Mucosa of stomach (tissue), 1 donor: ENCODE results near the gene CROCC2.
A peak's percentile ranks its signal among the peaks of the same experiment; 100 is the strongest.

Experiments used
- H3K27me3 ChIP-seq: one replicate; pipeline ENCODE4 v1.7.0; 2013; ENCODE audit warnings: mild to moderate bottlenecking, low read length; ENCODE audit not compliant: control insufficient read depth, insufficient read depth
- H3K36me3 ChIP-seq: one replicate; pipeline ENCODE4 v1.7.0; 2013; ENCODE audit warnings: low read length; ENCODE audit not compliant: control insufficient read depth, insufficient read depth
- H3K4me1 ChIP-seq: one replicate; pipeline ENCODE4 v1.7.0; 2013; ENCODE audit warnings: mild to moderate bottlenecking, low read length; ENCODE audit not compliant: control insufficient read depth, insufficient read depth
- H3K4me3 ChIP-seq: one replicate; pipeline ENCODE4 v1.7.0; 2013; ENCODE audit warnings: low read length
- H3K9ac ChIP-seq: one replicate; pipeline ENCODE4 v1.7.0; 2013; ENCODE audit warnings: mild to moderate bottlenecking, low read length, moderate library complexity
- H3K9me3 ChIP-seq: one replicate; pipeline ENCODE4 v1.7.0; 2013; ENCODE audit warnings: mild to moderate bottlenecking, low read length, moderate library complexity; ENCODE audit not compliant: control insufficient read depth
- donor health status: Pancreatic carcinoma.

Gene CROCC2

GRCh38 chr2:240996161-240996833 lies 90.2 kb downstream of the CROCC2 start:
- H3K36me3 ChIP-seq = no peaks in the 10 kb centered on the region
- H3K27me3 ChIP-seq = peaks cover 19% of the 10 kb centered on the region
- no peaks in the 10 kb centered on the region for H3K9me3 ChIP-seq
- H3K9ac ChIP-seq = no peak overlapping the region
- H3K4me3 ChIP-seq = no peak overlapping the region
- peaks cover 28% of the 10 kb centered on the region for H3K4me1 ChIP-seq

GRCh38 chr2:240996834-240997140 lies 90.7 kb downstream of the CROCC2 start:
- Histone ChIP-seq H3K36me3 (no peaks in the 10 kb centered on the region), H3K9me3 (no peaks in the 10 kb centered on the region), H3K27me3 (peaks cover 19% of the 10 kb centered on the region), H3K9ac (no peak overlapping the region), H3K4me1 (peaks cover 23% of the 10 kb centered on the region), H3K4me3 (no peak overlapping the region)

GRCh38 chr2:240997141-240997855 lies 91.2 kb downstream of the CROCC2 start:
- H3K4me1 ChIP-seq = peaks cover 18% of the 10 kb centered on the region
- peak overlapping the region; percentile 59 for H3K9ac ChIP-seq

GRCh38 chr2:240997856-240998705 lies 91.9 kb downstream of the CROCC2 start, which contains the start of gene SNED1:
SNED1 (plus strand) TSS chr2:240998618; CDS start chr2:240998838, 220 bp downstream.
- no peaks in the 10 kb centered on the region for H3K36me3 ChIP-seq
- peaks cover 19% of the 10 kb centered on the region for H3K27me3 ChIP-seq
- H3K4me3 ChIP-seq = peak within 1 kb of the TSS; percentile 46
- peaks cover 15% of the 10 kb centered on the region for H3K4me1 ChIP-seq
- no peaks in the 10 kb centered on the region for H3K9me3 ChIP-seq
- H3K9ac ChIP-seq = peak within 1 kb of the TSS; percentile 59

More at GRCh38 chr2:240997141-240997855, 91.2 kb downstream of the CROCC2 start:
- Histone ChIP-seq H3K36me3 (no peaks in the 10 kb centered on the region), H3K4me3 (peak overlapping the region; percentile 46), H3K9me3 (no peaks in the 10 kb centered on the region), H3K27me3 (peaks cover 19% of the 10 kb centered on the region)

- H3K9ac ChIP-seq = no peak overlapping the region
- no peaks in the 10 kb centered on the region for H3K9me3 ChIP-seq
- H3K4me1 ChIP-seq = peaks cover 15% of the 10 kb centered on the region
- peaks cover 19% of the 10 kb centered on the region for H3K27me3 ChIP-seq
- H3K4me3 ChIP-seq = no peak overlapping the region
- H3K36me3 ChIP-seq = no peaks in the 10 kb centered on the region
Measured at GRCh38 chr2:240998706-240998994, 92.5 kb downstream of the CROCC2 start.

GRCh38 chr2:240998995-240999791 lies 93.1 kb downstream of the CROCC2 start:
- Histone ChIP-seq H3K9ac (peak overlapping the region; percentile 8), H3K36me3 (no peaks in the 10 kb centered on the region), H3K27me3 (peaks cover 19% of the 10 kb centered on the region), H3K4me3 (no peak overlapping the region), H3K9me3 (no peaks in the 10 kb centered on the region), H3K4me1 (peaks cover 15% of the 10 kb centered on the region)

- H3K9ac ChIP-seq = peak overlapping the region; percentile 5
- no peak overlapping the region for H3K4me3 ChIP-seq
- H3K27me3 ChIP-seq = peaks cover 19% of the 10 kb centered on the region
- H3K4me1 ChIP-seq = peaks cover 12% of the 10 kb centered on the region
- no peaks in the 10 kb centered on the region for H3K36me3 ChIP-seq
- no peaks in the 10 kb centered on the region for H3K9me3 ChIP-seq
Measured at GRCh38 chr2:240999873-241000541, 93.9 kb downstream of the CROCC2 start.

GRCh38 chr2:241000831-241001321 lies 94.7 kb downstream of the CROCC2 start:
- Histone ChIP-seq H3K9me3 (no peaks in the 10 kb centered on the region), H3K4me3 (no peak overlapping the region), H3K4me1 (peaks cover 11% of the 10 kb centered on the region), H3K36me3 (no peaks in the 10 kb centered on the region), H3K9ac (no peak overlapping the region), H3K27me3 (peaks cover 19% of the 10 kb centered on the region)

- H3K4me3 ChIP-seq = no peak overlapping the region
- peaks cover 11% of the 10 kb centered on the region for H3K4me1 ChIP-seq
- H3K9ac ChIP-seq = no peak overlapping the region
- H3K27me3 ChIP-seq = peaks cover 19% of the 10 kb centered on the region
- no peaks in the 10 kb centered on the region for H3K9me3 ChIP-seq
- no peaks in the 10 kb centered on the region for H3K36me3 ChIP-seq
Measured at GRCh38 chr2:241001413-241002274, 95.5 kb downstream of the CROCC2 start.

GRCh38 chr2:241002275-241003046 lies 96.3 kb downstream of the CROCC2 start:
- Histone ChIP-seq H3K4me1 (peaks cover 7% of the 10 kb centered on the region), H3K9me3 (no peaks in the 10 kb centered on the region), H3K36me3 (no peaks in the 10 kb centered on the region), H3K27me3 (peaks cover 18% of the 10 kb centered on the region), H3K4me3 (no peak overlapping the region), H3K9ac (no peak overlapping the region)
